ENCODE data around the gene KAZN.

GRCh38 chr1:14735841-14736240, 137.4 kb downstream of the KAZN start:
- TF ChIP-seq POLR2AphosphoS5 (IDR thresholded peaks at IDR 0.05), result no peak
- no peak for TF ChIP-seq CTCF (IDR thresholded peaks at IDR 0.05; ENCODE audit: poor library complexity, severe bottlenecking)
- TF ChIP-seq RAD21 (conservative IDR thresholded peaks at IDR 0.05), result no peak
- no peak for TF ChIP-seq EZH2 (IDR thresholded peaks at IDR 0.05; ENCODE audit: borderline replicate concordance, insufficient read depth, low read length, poor library complexity, severe bottlenecking)
- no peak for TF ChIP-seq EP300 (conservative IDR thresholded peaks at IDR 0.05; ENCODE audit: poor library complexity, severe bottlenecking)
- no peak for TF ChIP-seq REST (IDR thresholded peaks at IDR 0.05; ENCODE audit: borderline replicate concordance)
